GM06990 (cell line): ENCODE results near the gene NTHL1.

Experiments
- DNase-seq: peaks from one replicate; pipeline ENCODE4 v3.0.0-alpha.2; 2011; ENCODE audit not compliant: insufficient read length; ENCODE audit errors: extremely low read depth
- H3K27me3 ChIP-seq: replicated peaks from 2 replicates; pipeline ENCODE4 v1.6.0; 2011; ENCODE audit warnings: low read length; ENCODE audit not compliant: control insufficient read depth, insufficient read depth
- H3K36me3 ChIP-seq: 2 replicates; pipeline ENCODE4 v1.5.1; 2011; ENCODE audit warnings: low read length; ENCODE audit not compliant: control insufficient read depth, insufficient read depth
- H3K4me3 ChIP-seq: replicated peaks from 2 replicates; pipeline ENCODE4 v1.5.1; 2011; ENCODE audit warnings: low read depth, mild to moderate bottlenecking, control low read depth, low read length
- CTCF ChIP-seq: IDR thresholded peaks from 2 replicates; pipeline ENCODE4 v1.5.1; 2011; ENCODE audit warnings: low read length, control low read depth, mild to moderate bottlenecking, inconsistent platforms; ENCODE audit not compliant: insufficient read depth, poor library complexity, severe bottlenecking

Gene NTHL1

GRCh38 chr16:2005646-2006045, 42.0 kb downstream of the NTHL1 start:
- Histone ChIP-seq H3K27me3 (no peaks in the 10 kb centered on the region), H3K36me3 (peaks cover 35% of the 10 kb centered on the region), H3K4me3 (no peak overlapping the region)
- peak; percentile 4 for TF ChIP-seq CTCF
- no peak for DNase-seq

GRCh38 chr16:2004795-2005517, 42.7 kb downstream of the NTHL1 start:
- Histone ChIP-seq H3K36me3 (peaks cover 39% of the 10 kb centered on the region), H3K27me3 (no peaks in the 10 kb centered on the region), H3K4me3 (no peak overlapping the region)
- no peak for TF ChIP-seq CTCF
- DNase-seq, result no peak

- TF ChIP-seq CTCF, result peak; percentile 100
- Histone ChIP-seq H3K27me3 (no peaks in the 10 kb centered on the region), H3K36me3 (peaks cover 46% of the 10 kb centered on the region), H3K4me3 (no peak overlapping the region)
- DNase-seq, result peak; percentile 86
Measured at GRCh38 chr16:2003827-2004641, 43.6 kb downstream of the NTHL1 start.

GRCh38 chr16:2003231-2003826, 44.3 kb downstream of the NTHL1 start:
- no peak for DNase-seq
- Histone ChIP-seq H3K4me3 (no peak overlapping the region), H3K27me3 (no peaks in the 10 kb centered on the region), H3K36me3 (peaks cover 48% of the 10 kb centered on the region)
- TF ChIP-seq CTCF, result no peak

GRCh38 chr16:2002406-2003230, 45.0 kb downstream of the NTHL1 start:
- DNase-seq, result no peak
- Histone ChIP-seq H3K4me3 (no peak overlapping the region), H3K36me3 (peaks cover 52% of the 10 kb centered on the region), H3K27me3 (no peaks in the 10 kb centered on the region)
- TF ChIP-seq CTCF, result no peak
